Thyroid gland (tissue), 4 donors: Measurements from ENCODE around the gene GRIN3B. TPM values are rescaled to one million over a fixed set of nuclear protein-coding genes. Genes with fewer than 3 reads are reported as not detected.
A peak's percentile ranks its signal among the peaks of the same experiment; 100 is the strongest.

ENCODE experiments used
- DNase-seq, 2 donors: peaks; one replicate each; pipeline ENCODE4 v3.0.0-alpha.2; 2019
- H3K27ac ChIP-seq, 3 donors: fragments of 200-600 bp; sonication (generic); 1 replicate in 2 of 3; 2 replicates in 1 of 3; pipeline ENCODE4 v1.5.1; 2016 to 2019; ENCODE audit warnings: mild to moderate bottlenecking in 1 of 3, moderate library complexity in 1 of 3
- H3K27me3 ChIP-seq: fragments of 200-600 bp; sonication (generic); one replicate; pipeline ENCODE4 v1.5.1; 2019
- H3K36me3 ChIP-seq, 2 donors: fragments of 200-600 bp; sonication (generic); one replicate each; pipeline ENCODE4 v1.5.1; 2016 to 2019
- H3K4me1 ChIP-seq, 2 donors: fragments of 200-600 bp; sonication (generic); one replicate each; pipeline ENCODE4 v1.5.1; 2017 to 2019
- H3K4me3 ChIP-seq, 3 donors: fragments of 200-600 bp; sonication (generic); replicated peaks in 1 of 3; 1 replicate in 2 of 3; 2 replicates in 1 of 3; pipeline ENCODE4 v1.5.1; 2016; ENCODE audit warnings: mild to moderate bottlenecking in 1 of 3
- H3K9me3 ChIP-seq: fragments of 200-600 bp; sonication (generic); one replicate; pipeline ENCODE4 v1.5.1; 2017
- CTCF ChIP-seq, 6 experiments: fragments of 200-600 bp in 3 of 6; fragments of 450-650 bp in 3 of 6; sonication (generic) in 3 of 6; IDR thresholded peaks; one replicate each; pipeline ENCODE4 v1.5.1; 2016 to 2019; ENCODE audit warnings: antibody characterized with exemption in 6 of 6, mild to moderate bottlenecking in 2 of 6, inconsistent platforms in 1 of 6, moderate library complexity in 1 of 6
- POLR2A ChIP-seq, 2 donors: fragments of 450-650 bp; IDR thresholded peaks; one replicate each; pipeline ENCODE4 v1.6.1; 2017; ENCODE audit warnings: antibody characterized with exemption in 2 of 2, mild to moderate bottlenecking in 2 of 2, moderate library complexity in 1 of 2
- WGBS, 2 donors: methylation state at CpG; one replicate each; pipeline ENCODE4 v1.1.5; 2017; 5-methylcytosine and 5-hydroxymethylcytosine counted together
- intact Hi-C: fragments of 100-400 bp; cut with DNase I; formaldehyde crosslinking; loops from one replicate; pipeline ENCODE4 v1.15.1; 2023
- total RNA-seq, 4 donors: library from RNA; depleted of rRNA; stranded (reverse); fragments of >200 nt; gene quantifications; one replicate each; pipeline ENCODE4 v1.2.3, GENCODE V29; 2016

Gene GRIN3B
- total RNA-seq, 4 donors from 2014 or later = 0.22 TPM; not detected in 3

- no peak overlapping the region for H3K27ac ChIP-seq
- DNase-seq = no peak
- WGBS, 2 donors = 96 to 99% methylated on average over 30 to 33 of the region's 42 CpGs
- H3K27me3 ChIP-seq = no peaks in the 10 kb centered on the region
- TF ChIP-seq CTCF (IDR thresholded peaks at IDR 0.05) = no peak
- no peak for TF ChIP-seq POLR2A (IDR thresholded peaks at IDR 0.05)
- intact Hi-C loops = no loop called here
- peaks cover 19 to 26% of the 10 kb centered on the region in 2 donors for H3K4me1 ChIP-seq
- no peak overlapping the region for H3K4me3 ChIP-seq
- H3K9me3 ChIP-seq = no peaks in the 10 kb centered on the region
- peaks cover 15 to 19% of the 10 kb centered on the region in 2 donors for H3K36me3 ChIP-seq
Observed at GRCh38 chr19:991932-992669, 8.1 kb upstream of the GRIN3B start.

- no peaks in the 10 kb centered on the region for H3K9me3 ChIP-seq
- 96 to 97% methylated on average over 13 of the region's 13 CpGs for WGBS, 2 donors
- intact Hi-C loops = no loop called here
- no peak overlapping the region for H3K4me3 ChIP-seq
- no peak overlapping the region for H3K27ac ChIP-seq
- no peak for DNase-seq
- H3K27me3 ChIP-seq = no peaks in the 10 kb centered on the region
- H3K36me3 ChIP-seq = peaks cover 15 to 19% of the 10 kb centered on the region in 2 donors
- TF ChIP-seq POLR2A (IDR thresholded peaks at IDR 0.05) (no peak), CTCF (IDR thresholded peaks at IDR 0.05) (no peak)
- H3K4me1 ChIP-seq = peaks cover 19 to 26% of the 10 kb centered on the region in 2 donors
Observed at GRCh38 chr19:992670-993055, 7.6 kb upstream of the GRIN3B start.

DNA sequence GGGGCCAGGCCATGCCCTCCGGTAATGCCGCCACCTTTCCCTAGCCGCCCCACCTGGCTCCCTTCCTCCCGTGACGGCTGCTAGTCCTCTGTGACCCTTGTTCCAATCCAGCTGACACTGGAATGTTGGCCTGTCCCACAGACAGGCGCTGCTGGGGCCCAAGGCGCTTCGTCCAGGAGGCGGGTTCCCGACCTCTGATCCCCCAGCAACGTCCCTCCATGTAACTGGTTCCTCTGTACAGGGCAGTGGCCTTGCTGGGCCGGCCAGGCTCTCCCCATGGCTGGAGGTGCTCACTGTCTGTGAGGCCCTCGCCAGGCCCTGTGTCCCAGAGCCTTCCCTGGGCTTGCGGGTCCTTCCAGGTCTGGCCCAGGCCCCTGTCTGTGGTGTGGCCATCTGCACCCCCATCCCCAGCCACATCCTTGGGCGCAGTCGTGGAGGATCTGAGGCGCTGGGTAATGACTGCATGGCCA is 6.8 kb upstream of the GRIN3B start:
- Histone ChIP-seq H3K4me1 (peaks cover 19 to 26% of the 10 kb centered on the region in 2 donors), H3K4me3 (no peak overlapping the region), H3K27ac (no peak overlapping the region), H3K27me3 (no peaks in the 10 kb centered on the region), H3K9me3 (no peaks in the 10 kb centered on the region), H3K36me3 (peaks cover 15 to 19% of the 10 kb centered on the region in 2 donors)
- no peak for DNase-seq
- TF ChIP-seq POLR2A (IDR thresholded peaks at IDR 0.05) (no peak), CTCF (IDR thresholded peaks at IDR 0.05) (no peak)
- WGBS, 2 donors = 93 to 94% methylated on average over 6 to 14 of the region's 17 CpGs
- intact Hi-C loops = no loop called here

GRCh38 chr19:993831-994393 is 6.3 kb upstream of the GRIN3B start:
- TF ChIP-seq CTCF (IDR thresholded peaks at IDR 0.05) (no peak), POLR2A (IDR thresholded peaks at IDR 0.05) (no peak)
- no peaks in the 10 kb centered on the region for H3K27me3 ChIP-seq
- H3K36me3 ChIP-seq = peaks cover 15 to 19% of the 10 kb centered on the region in 2 donors
- 87 to 91% methylated on average over 35 to 43 of the region's 43 CpGs for WGBS, 2 donors
- no peaks in the 10 kb centered on the region for H3K9me3 ChIP-seq
- peaks cover 19 to 26% of the 10 kb centered on the region in 2 donors for H3K4me1 ChIP-seq
- intact Hi-C loops = no loop called here
- DNase-seq = no peak
- no peak overlapping the region for H3K27ac ChIP-seq
- H3K4me3 ChIP-seq = no peak overlapping the region

- no peaks in the 10 kb centered on the region for H3K27me3 ChIP-seq
- no peaks in the 10 kb centered on the region for H3K9me3 ChIP-seq
- 92 to 93% methylated on average over 17 to 18 of the region's 18 CpGs for WGBS, 2 donors
- intact Hi-C loops = no loop called here
- DNase-seq = no peak
- no peak overlapping the region for H3K4me3 ChIP-seq
- H3K4me1 ChIP-seq = peaks cover 19 to 26% of the 10 kb centered on the region in 2 donors
- H3K36me3 ChIP-seq = peaks cover 15 to 19% of the 10 kb centered on the region in 2 donors
- H3K27ac ChIP-seq = peak overlapping the region in 2 of 3 donors; percentile 73 to 83
- no peak for TF ChIP-seq POLR2A (IDR thresholded peaks at IDR 0.05)
Observed at GRCh38 chr19:994516-994915, 5.7 kb upstream of the GRIN3B start.
